GM21529 (cell line): Measurements from ENCODE around the gene PTPRO.

Experiments
- ATAC-seq: cut with Tn5 transposase; IDR thresholded peaks from one replicate; pipeline ENCODE4 v1.9.1; 2021; ENCODE audit not compliant: unreplicated experiment

PTPRO gene

DNA sequence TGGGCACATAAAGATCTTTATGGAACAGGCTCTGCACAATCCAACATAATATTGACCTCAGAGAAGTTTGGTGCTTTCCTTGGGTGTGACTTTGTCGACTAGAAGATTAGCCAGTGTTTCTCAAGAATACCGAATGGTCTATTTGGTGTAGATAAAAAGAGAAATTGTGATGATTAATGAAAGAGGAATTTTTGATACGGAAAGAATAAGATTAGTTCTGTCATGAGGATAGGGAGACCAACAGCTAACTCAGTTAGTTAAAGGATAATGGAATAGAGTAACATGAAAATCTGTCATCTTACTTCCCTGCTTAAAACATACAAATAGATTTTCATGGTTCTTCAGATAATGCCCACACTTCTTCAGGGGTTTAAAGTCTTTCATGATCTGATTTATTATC lies 24.2 kb downstream of the PTPRO start:
- no peak for ATAC-seq

GRCh38 chr12:15350643-15351042 lies 28.3 kb downstream of the PTPRO start:
- no peak for ATAC-seq

- no peak for ATAC-seq
Observed at GRCh38 chr12:15355766-15356165, 33.5 kb downstream of the PTPRO start.

GRCh38 chr12:15356951-15357364 lies 34.6 kb downstream of the PTPRO start:
- ATAC-seq: no peak

DNA sequence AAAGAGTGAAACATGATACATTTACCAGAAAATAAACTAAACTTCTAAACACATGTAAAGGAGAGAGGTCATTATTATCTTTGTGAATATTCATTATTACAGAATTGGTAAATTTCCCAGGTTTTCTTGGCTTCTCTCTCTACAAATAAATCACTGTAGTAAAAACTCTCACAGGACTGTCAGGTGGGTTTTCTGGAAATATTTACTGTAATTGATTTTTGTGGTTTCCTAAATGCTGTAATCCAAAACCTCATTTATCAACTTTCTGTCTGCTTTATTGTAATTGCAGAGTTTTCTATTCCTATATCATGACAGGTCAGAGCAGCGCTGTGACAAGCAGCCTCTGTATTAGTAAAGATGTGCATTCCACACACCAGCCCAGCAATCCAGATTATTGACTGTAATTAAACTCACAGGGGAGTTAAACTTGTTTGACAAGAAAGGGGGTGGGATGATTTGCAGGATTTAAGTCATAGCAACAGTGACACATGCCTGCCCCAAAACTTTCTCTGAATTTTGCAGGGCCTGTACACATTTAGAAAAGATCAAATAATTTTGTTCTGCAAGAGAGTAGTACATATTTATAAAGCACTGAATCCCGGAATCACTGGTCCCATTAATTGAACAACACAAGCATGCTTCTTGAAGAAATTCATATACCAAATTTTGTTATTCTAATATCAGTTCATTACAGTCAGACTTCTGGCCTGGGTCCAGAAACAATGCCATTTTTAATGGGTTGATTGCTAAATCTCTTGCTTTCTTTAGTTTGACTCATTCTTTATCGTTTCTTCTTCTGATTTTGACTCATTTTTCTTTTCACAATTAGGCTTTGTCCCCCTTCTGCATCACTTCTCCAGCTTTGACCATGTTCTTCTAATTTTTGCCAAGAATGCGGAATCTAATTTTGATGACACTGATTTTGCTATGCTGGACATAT lies 42.2 kb downstream of the PTPRO start:
- ATAC-seq: no peak

DNA sequence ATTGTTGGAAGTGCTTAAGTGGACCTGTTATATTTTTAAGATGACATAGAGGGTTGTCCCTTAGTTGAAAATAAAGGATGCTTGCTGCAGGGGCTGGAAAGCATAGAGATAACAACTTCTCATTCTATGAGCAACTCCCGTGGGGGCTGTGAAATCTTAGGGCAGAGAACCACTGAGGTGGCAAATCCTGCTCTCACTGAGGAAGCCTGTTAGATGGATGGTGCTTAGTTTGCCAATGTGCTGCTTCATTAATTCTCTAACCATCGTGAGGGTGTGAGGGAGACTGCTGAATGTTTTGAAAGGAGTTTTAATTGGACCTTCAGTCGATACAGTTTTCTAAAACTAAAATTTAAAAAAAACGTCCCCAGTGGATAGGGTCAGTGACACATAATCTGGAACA lies 46.5 kb downstream of the PTPRO start:
- ATAC-seq: no peak

- ATAC-seq: no peak
Observed at GRCh38 chr12:15372352-15372751, 50.0 kb downstream of the PTPRO start.

DNA sequence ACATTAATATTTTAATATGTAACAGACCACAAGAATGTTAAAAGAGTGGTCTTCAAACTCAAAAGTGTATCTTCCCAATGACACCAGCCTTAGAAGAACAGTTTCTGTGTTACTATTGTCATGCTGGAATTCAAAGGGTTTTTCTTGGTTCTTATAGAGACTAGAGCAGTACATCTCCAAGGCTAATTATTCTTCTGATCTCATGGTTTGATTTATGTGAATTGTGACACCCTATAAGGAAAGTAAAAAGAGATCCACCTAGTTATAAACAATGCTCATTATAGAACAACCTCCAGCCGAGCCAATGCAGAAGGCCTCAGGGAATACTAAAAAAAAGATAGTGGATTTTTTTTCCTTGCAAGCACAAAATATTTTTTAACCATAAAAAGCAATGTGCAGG lies 65.5 kb downstream of the PTPRO start:
- ATAC-seq: no peak

- no peak for ATAC-seq
Observed at GRCh38 chr12:15389561-15389960, 67.3 kb downstream of the PTPRO start.

GRCh38 chr12:15393037-15393436 lies 70.7 kb downstream of the PTPRO start:
- no peak for ATAC-seq

DNA sequence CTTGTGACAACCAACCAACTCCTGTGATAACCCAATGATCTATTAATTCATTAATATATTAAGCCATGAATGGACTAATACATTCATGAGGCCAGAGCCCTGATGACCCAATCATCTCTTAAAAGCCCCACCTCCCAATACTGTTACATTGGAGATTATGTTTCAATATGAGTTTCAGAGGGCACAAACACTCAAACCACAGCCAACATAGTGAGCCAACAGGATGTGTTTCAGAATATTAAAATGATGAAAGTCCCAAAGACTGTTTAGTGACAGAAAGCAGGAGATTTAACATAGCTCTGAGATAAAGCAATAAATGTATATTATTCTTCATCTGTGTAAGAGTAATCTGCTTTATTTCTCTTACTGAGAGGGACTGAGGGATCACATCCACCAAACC lies 71.7 kb downstream of the PTPRO start:
- no peak for ATAC-seq

DNA sequence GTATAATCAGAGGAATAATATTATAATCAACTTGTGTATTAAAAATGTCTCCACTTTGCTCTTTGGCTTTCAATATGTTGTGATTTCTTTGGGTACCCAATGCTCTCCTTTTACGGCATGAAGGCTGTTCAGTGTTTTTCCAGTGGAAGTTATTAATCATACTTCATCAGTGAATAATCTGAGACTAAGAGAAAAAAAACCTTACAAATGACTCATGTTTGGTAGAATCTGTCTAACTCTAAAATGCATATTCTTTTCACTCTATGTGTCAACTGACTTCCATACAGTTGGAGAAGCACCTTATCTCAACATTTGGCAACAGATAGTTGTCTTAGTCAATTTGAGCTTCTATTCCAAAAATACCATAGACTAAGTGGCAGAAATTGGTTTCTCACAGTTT lies 82.2 kb downstream of the PTPRO start:
- no peak for ATAC-seq

GRCh38 chr12:15405606-15406005 lies 83.3 kb downstream of the PTPRO start:
- ATAC-seq: no peak

DNA sequence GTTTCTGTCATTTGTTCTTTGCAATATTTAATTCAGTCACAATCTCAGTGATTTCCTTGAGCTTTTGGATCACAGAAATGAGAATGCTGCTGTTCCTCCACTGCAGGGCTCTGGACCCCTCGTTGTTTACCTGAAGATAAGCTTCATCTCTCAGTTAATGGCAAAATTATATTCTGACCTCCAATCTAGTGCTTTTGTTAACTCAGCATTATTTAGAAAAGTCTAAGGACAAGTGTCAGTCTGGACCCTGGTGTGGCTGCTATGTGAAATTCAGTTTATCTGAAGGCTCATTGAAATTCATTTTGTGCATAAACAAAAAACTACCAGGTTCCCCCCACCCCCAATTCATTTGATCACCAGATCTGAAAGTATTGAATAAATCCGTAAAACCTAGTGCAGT lies 84.7 kb downstream of the PTPRO start:
- no peak for ATAC-seq

GRCh38 chr12:15411842-15412241 lies 89.5 kb downstream of the PTPRO start:
- no peak for ATAC-seq

DNA sequence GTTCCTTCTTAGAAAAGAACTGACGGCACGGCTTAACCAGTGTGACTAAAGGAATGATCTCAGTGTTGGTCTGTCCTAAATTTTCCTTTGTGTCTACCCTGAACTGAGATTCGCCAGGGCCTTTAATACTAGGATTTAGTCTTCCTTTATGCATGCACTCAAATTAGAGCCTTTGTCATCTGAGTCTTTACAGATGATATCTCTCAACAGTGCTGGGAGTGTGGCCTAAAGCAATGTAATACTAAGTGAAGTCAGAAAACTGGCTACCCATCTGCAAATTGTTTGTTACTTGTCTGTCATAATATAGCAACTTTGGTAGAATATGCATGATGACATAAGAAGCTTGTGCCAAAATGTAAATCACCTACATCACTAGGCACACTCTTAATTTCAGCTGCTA lies 95.4 kb downstream of the PTPRO start:
- no peak for ATAC-seq

- no peak for ATAC-seq
Observed at GRCh38 chr12:15423629-15424028, 101.3 kb downstream of the PTPRO start.

DNA sequence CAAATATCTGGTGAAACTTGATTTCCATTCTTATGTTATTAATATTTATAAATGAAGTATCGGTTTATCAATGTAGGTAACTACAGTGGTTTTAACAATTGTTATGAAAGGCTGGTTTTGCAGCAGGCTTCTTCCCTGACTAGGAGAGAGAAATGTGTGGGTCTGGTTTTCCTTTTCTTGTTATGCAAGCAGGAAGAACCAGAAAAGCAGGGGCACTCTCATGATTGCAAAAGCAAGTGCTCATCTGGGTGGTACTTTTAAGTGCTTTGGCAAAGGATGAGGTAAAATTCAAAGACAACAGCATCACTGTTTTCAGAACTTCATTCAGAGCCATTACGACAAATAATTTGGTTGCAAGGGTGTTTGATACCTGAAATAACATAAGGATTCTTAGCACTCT lies 105.6 kb downstream of the PTPRO start:
- ATAC-seq: no peak

DNA sequence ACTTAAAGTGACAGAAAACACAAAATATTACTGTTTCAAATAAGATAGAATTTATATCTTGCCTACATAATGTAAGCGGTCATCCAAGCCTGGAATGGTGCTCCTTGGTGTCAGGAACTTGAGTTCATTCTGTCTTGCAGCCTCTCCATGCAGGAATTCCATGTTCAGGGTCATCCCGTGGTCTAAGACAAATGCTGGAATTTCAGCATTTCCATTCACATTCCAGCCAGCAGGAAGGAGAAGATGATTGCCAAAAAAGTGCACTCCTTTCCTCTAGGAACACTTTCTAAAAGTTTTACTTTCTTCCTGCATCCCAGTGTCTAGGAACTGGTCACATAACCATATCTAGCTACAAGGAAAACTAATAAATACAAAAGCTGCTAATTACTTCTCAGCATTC lies 106.3 kb downstream of the PTPRO start:
- no peak for ATAC-seq

DNA sequence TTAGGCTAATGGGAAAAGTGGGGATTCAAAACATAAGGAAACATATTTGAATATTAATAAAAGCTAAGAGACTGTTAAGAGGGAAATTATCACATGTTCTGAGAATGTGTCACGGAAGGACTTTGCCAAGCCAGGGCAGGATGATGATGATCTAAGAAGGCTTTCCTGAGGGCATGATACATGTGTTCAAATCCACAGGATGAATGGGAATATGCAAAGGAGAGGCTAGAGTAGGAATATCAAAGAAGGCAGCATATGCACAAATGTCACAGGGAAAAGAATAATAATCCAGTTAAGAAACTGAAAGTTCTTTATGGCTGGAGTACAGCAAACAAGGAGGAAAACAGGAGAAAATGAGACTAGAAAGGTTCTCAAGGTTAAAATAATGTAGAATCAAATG lies 107.0 kb downstream of the PTPRO start:
- no peak for ATAC-seq

GRCh38 chr12:15435597-15435996 lies 113.3 kb downstream of the PTPRO start:
- no peak for ATAC-seq

DNA sequence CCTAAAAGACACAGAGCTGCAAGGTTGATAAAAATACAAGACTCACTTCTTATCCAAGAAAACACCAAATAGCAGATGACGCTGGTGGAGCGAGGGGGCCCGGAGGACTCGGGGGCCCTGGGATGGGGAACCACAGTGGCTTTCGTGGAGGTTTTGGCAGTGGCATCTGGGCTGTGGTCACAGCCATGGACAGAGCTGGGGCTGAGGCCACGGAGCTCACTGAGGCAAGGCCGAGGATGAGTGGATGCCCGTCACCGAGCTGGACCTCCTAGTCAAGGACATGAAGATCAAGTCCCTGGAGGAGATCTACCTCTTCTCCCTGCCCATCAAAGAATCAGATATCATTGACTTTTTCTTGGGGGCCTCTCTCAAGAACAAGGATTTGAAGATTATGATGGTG lies 117.2 kb downstream of the PTPRO start:
- no peak for ATAC-seq

- ATAC-seq: no peak
Observed at GRCh38 chr12:15443050-15443449, 120.7 kb downstream of the PTPRO start.
